Measurements from ENCODE around the gene SMDT1. TPM values are rescaled to one million over a fixed set of nuclear protein-coding genes. Genes with fewer than 3 reads are reported as not detected.
"Not testable (repeated sequence)": the region's sequence is repeated elsewhere in the genome, so short reads cannot be mapped to it uniquely, and the experiment has no call there.

The SMDT1 gene
- total and polyA plus RNA-seq, 2 donors (not counting 3 experiments of a cell fraction or from before 2014, with no cell fraction given), result 61.2 to 74.2 TPM

DNA sequence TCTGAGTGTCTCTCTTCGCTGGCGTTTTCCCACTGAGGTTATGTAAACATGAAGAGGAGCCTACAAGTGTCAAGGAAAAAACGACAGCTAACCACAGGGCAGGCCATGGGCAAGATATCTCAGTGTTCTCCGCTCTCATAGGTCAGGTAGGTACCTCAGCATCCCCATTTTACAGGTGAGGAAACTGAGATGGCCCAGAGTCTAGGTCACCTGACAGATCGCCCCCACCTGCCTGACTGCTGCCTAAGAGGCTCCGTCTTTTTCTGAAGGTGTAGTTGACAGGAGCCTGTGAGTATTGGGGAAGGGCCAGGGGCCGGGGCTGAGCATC lies 11.9 kb downstream of the SMDT1 start:
- Histone ChIP-seq H3K27me3 (ENCODE audit: control insufficient read depth in 2 of 2, insufficient read depth in 2 of 2, low read length in 2 of 2) (no peaks in the 10 kb centered on the region), H4K20me1 (replicated peaks; ENCODE audit: control insufficient read depth, extremely low read depth, insufficient read depth, low read length) (no peaks in the 10 kb centered on the region), H3K9me1 (replicated peaks; ENCODE audit: control insufficient read depth, extremely low read depth, insufficient read depth, low read length) (no peaks in the 10 kb centered on the region), H2AFZ (ENCODE audit: low read depth, low read length) (peak overlapping the region; percentile 98), H3K4me2 (ENCODE audit: insufficient read depth, low read length) (peak overlapping the region; percentile 96), H3K9me3 (replicated peaks; ENCODE audit: control insufficient read depth, insufficient read depth, low read length) (no peaks in the 10 kb centered on the region), H3K4me1 (ENCODE audit: control insufficient read depth, extremely low read depth, insufficient read depth, low read length) (peaks cover 8% of the 10 kb centered on the region), H3K36me3 (ENCODE audit: control insufficient read depth in 2 of 2, extremely low read depth in 1 of 2, insufficient read depth in 2 of 2, low read length in 2 of 2) (peaks cover under 1 to 3% of the 10 kb centered on the region in 2 experiments), H3K79me2 (ENCODE audit: control insufficient read depth, insufficient read depth, low read length) (peaks cover 20% of the 10 kb centered on the region), H3K9ac (replicated peaks; ENCODE audit: extremely low read depth, insufficient read depth, low read length) (peak overlapping the region; percentile 67), H3K4me3 (replicated peaks in 1 of 3; ENCODE audit: insufficient read depth in 1 of 3, low read depth in 1 of 3, low read length in 3 of 3) (peak overlapping the region; percentile 51 to 72 (median 70)), H3K27ac (ENCODE audit: insufficient read depth, low read depth, low read length) (peak overlapping the region; percentile 54)
- FAIRE-seq, result no peak
- dilution Hi-C loops (cut with MboI; ENCODE audit: extremely low pct_ligation_motif_present, low sequenced_read_pairs) (no loop called here), intact Hi-C loops (cut with micrococcal nuclease) (loop anchor here (1.0 to 2.0 kb wide), 4 partner anchors 23 to 395 kb away; no protein-coding TSS in a partner anchor)
- DNase-seq (ENCODE audit: low read depth, low spot score), result no peak
- CTCF ChIA-PET, result interaction anchor here (0.6 to 3.0 kb wide), 26 partner anchors 11 to 394 kb away, joined by 3 to 71 read pairs (median 4); partner anchors contain the start of genes NAGA, SEPTIN3, SMDT1 and WBP2NL
- no TSS peak for BruUV-seq (replicated peaks)
- POLR2A ChIA-PET, result interaction anchor here (0.6 to 1.4 kb wide), 2 partner anchors 21 to 135 kb away, joined by 3 to 4 read pairs; partner anchors contain the start of gene NAGA
- no peak for TF ChIP-seq POLR2A (IDR thresholded peaks at IDR 0.05; ENCODE audit: low read depth, low read length)

DNA sequence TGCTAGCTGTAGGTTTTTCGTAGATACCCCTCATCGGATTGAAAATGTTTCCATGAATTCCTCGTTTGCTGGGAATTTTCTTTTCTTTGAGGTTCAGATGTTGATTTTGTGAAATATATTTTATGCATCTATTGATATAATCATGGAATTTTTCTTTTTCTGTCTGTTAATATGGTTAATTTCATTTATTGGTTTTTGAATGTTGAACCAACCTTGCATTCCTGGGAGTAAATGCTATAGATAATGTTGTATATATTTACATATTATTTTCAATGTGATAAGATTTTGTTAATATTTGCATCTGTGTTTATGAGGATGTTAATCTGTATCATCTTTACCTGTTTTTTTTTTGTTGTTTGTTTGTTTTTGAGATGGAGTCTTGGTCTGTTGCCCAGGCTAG lies 21.7 kb downstream of the SMDT1 start:
- H3K9me3 ChIP-seq (replicated peaks; ENCODE audit: control insufficient read depth, insufficient read depth, low read length), result peaks cover 2% of the 10 kb centered on the region
- no peaks in the 10 kb centered on the region for H3K27me3 ChIP-seq (ENCODE audit: control insufficient read depth in 2 of 2, insufficient read depth in 2 of 2, low read length in 2 of 2)
- CTCF ChIA-PET, result no interaction called here
- H4K20me1 ChIP-seq (replicated peaks; ENCODE audit: control insufficient read depth, extremely low read depth, insufficient read depth, low read length), result no peaks in the 10 kb centered on the region
- POLR2A ChIA-PET, result no interaction called here
- no peaks in the 10 kb centered on the region for H3K36me3 ChIP-seq (ENCODE audit: control insufficient read depth in 2 of 2, extremely low read depth in 1 of 2, insufficient read depth in 2 of 2, low read length in 2 of 2)
- dilution Hi-C loops (cut with MboI; ENCODE audit: extremely low pct_ligation_motif_present, low sequenced_read_pairs) (no loop called here), intact Hi-C loops (cut with micrococcal nuclease) (no loop called here)
- no peaks in the 10 kb centered on the region for H3K79me2 ChIP-seq (ENCODE audit: control insufficient read depth, insufficient read depth, low read length)
- no peak overlapping the region for H3K4me3 ChIP-seq (replicated peaks in 1 of 3; ENCODE audit: insufficient read depth in 1 of 3, low read depth in 1 of 3, low read length in 3 of 3)
- BruUV-seq (replicated peaks), result no TSS peak
- H3K4me1 ChIP-seq (ENCODE audit: control insufficient read depth, extremely low read depth, insufficient read depth, low read length), result no peaks in the 10 kb centered on the region
- H3K9me1 ChIP-seq (replicated peaks; ENCODE audit: control insufficient read depth, extremely low read depth, insufficient read depth, low read length), result no peaks in the 10 kb centered on the region
- TF ChIP-seq POLR2AphosphoS5 (IDR thresholded peaks at IDR 0.05; ENCODE audit: insufficient read depth, low read depth, low read length), result no peak
- TF ChIP-seq, protein P1, sequence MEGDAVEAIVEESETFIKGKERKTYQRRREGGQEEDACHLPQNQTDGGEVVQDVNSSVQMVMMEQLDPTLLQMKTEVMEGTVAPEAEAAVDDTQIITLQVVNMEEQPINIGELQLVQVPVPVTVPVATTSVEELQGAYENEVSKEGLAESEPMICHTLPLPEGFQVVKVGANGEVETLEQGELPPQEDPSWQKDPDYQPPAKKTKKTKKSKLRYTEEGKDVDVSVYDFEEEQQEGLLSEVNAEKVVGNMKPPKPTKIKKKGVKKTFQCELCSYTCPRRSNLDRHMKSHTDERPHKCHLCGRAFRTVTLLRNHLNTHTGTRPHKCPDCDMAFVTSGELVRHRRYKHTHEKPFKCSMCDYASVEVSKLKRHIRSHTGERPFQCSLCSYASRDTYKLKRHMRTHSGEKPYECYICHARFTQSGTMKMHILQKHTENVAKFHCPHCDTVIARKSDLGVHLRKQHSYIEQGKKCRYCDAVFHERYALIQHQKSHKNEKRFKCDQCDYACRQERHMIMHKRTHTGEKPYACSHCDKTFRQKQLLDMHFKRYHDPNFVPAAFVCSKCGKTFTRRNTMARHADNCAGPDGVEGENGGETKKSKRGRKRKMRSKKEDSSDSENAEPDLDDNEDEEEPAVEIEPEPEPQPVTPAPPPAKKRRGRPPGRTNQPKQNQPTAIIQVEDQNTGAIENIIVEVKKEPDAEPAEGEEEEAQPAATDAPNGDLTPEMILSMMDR (IDR thresholded peaks at IDR 0.05; ENCODE audit: extremely low read depth in 1 of 2, insufficient read depth in 1 of 2, low read depth in 1 of 2, low read length in 2 of 2), result no peak
- TF ChIP-seq, protein P2, sequence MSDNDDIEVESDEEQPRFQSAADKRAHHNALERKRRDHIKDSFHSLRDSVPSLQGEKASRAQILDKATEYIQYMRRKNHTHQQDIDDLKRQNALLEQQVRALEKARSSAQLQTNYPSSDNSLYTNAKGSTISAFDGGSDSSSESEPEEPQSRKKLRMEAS (IDR thresholded peaks at IDR 0.05; ENCODE audit: insufficient read depth, insufficient read length), result no peak
- TF ChIP-seq MYC (IDR thresholded peaks at IDR 0.05; ENCODE audit: low read depth, low read length), result no peak
- no peak for TF ChIP-seq GATA2 (IDR thresholded peaks at IDR 0.05; ENCODE audit: insufficient read depth, insufficient read length, low read depth, low read length)
- no peak for TF ChIP-seq EZH2 (IDR thresholded peaks at IDR 0.05; ENCODE audit: borderline replicate concordance, low read depth, low read length, severe bottlenecking)
- no peak for TF ChIP-seq JUN (IDR thresholded peaks at IDR 0.05; ENCODE audit: borderline replicate concordance, insufficient read depth, insufficient read length, low read depth)
- TF ChIP-seq FOS (IDR thresholded peaks at IDR 0.05; ENCODE audit: borderline replicate concordance, insufficient read depth, low read length), result no peak
- TF ChIP-seq POLR2A (IDR thresholded peaks at IDR 0.05; ENCODE audit: low read depth, low read length), result no peak
- no peak overlapping the region for H2AFZ ChIP-seq (ENCODE audit: low read depth, low read length)
- H3K9ac ChIP-seq (replicated peaks; ENCODE audit: extremely low read depth, insufficient read depth, low read length), result no peak overlapping the region
- no peak for FAIRE-seq
- no peak overlapping the region for H3K27ac ChIP-seq (ENCODE audit: insufficient read depth, low read depth, low read length)
- no peak for DNase-seq (ENCODE audit: low read depth, low spot score)
- no peak overlapping the region for H3K4me2 ChIP-seq (ENCODE audit: insufficient read depth, low read length)

DNA sequence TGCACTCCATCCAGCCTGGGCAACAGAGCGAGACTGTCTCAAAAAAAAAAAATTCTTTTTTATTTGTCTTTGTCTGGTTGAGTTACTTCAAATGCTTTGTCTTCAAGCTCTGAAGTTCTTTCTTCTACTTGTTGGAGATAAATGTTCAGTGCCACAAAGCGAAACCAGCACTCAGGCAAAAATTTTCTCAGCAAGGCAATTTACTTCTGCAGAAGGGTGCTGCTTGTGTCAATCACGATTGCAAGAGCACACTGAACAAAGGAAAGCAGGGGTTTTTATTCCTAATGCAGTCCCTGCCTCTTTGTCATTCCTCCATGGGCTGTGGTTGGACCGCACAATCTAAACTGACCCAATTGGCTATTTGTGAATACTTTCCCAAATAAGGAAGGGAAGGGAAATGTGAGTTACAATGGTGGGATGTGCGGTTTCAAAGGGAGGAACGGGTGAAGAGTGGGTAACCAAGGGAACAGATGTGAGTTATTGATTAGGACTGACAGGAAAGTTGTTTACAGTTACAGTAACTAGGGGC lies 24.9 kb downstream of the SMDT1 start:
- H2AFZ ChIP-seq (ENCODE audit: low read depth, low read length); H3K4me1 ChIP-seq (ENCODE audit: control insufficient read depth, extremely low read depth, insufficient read depth, low read length); H3K36me3 ChIP-seq (ENCODE audit: control insufficient read depth in 2 of 2, extremely low read depth in 1 of 2, insufficient read depth in 2 of 2, low read length in 2 of 2); H3K9ac ChIP-seq (replicated peaks; ENCODE audit: extremely low read depth, insufficient read depth, low read length); intact Hi-C loops (cut with micrococcal nuclease); FAIRE-seq; DNase-seq (ENCODE audit: low read depth, low spot score); H3K79me2 ChIP-seq (ENCODE audit: control insufficient read depth, insufficient read depth, low read length); H3K27ac ChIP-seq (ENCODE audit: insufficient read depth, low read depth, low read length); H3K4me3 ChIP-seq (replicated peaks in 1 of 3; ENCODE audit: insufficient read depth in 1 of 3, low read depth in 1 of 3, low read length in 3 of 3); dilution Hi-C loops (cut with MboI; ENCODE audit: extremely low pct_ligation_motif_present, low sequenced_read_pairs); H3K9me3 ChIP-seq (replicated peaks; ENCODE audit: control insufficient read depth, insufficient read depth, low read length); POLR2A ChIA-PET; H3K4me2 ChIP-seq (ENCODE audit: insufficient read depth, low read length); BruUV-seq (replicated peaks); H3K27me3 ChIP-seq (ENCODE audit: control insufficient read depth in 2 of 2, insufficient read depth in 2 of 2, low read length in 2 of 2); CTCF ChIA-PET; H3K9me1 ChIP-seq (replicated peaks; ENCODE audit: control insufficient read depth, extremely low read depth, insufficient read depth, low read length); H4K20me1 ChIP-seq (replicated peaks; ENCODE audit: control insufficient read depth, extremely low read depth, insufficient read depth, low read length): not testable (repeated sequence)
